LHCN-M2 (cell line): Measurements from ENCODE around the gene SLC2A9. TPM values are rescaled to one million over a fixed set of nuclear protein-coding genes. Genes with fewer than 3 reads are reported as not detected.

Source experiments
- DNase-seq: peaks from one replicate; pipeline ENCODE4 v3.0.0-alpha.2; 2012; ENCODE audit warnings: low read depth
- total RNA-seq: library from RNA; depleted of rRNA; stranded (reverse); fragments of >200 nt; gene quantifications from 2 replicates; pipeline ENCODE4 v1.2.3, GENCODE V29; 2014

SLC2A9 gene
- total RNA-seq, 1 experiment from 2014 or later, result 0.40 TPM

DNA sequence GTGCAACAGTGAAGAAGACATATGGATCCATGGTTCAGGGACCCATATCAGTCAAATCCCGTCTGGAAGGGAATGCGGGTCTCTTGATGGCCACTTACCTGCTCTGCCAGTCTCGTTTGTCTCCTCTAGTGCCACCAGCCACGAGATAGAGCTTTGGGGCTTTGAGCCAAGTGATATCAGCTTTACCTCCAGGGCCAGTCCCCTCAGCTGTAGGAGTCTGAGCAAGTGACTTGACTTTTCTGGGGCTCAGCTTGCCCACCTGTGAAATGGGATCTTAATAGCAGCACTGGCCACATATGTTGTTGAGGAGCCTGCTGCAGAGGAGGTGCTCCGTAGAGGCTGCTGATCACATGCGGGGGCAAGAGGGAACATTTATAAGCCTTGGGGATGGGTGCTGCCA, 1.2 kb downstream of the SLC2A9 start:
- DNase-seq, result no peak

- DNase-seq, result no peak
Measured at GRCh38 chr4:10019521-10020051, 1.7 kb downstream of the SLC2A9 start.

DNA sequence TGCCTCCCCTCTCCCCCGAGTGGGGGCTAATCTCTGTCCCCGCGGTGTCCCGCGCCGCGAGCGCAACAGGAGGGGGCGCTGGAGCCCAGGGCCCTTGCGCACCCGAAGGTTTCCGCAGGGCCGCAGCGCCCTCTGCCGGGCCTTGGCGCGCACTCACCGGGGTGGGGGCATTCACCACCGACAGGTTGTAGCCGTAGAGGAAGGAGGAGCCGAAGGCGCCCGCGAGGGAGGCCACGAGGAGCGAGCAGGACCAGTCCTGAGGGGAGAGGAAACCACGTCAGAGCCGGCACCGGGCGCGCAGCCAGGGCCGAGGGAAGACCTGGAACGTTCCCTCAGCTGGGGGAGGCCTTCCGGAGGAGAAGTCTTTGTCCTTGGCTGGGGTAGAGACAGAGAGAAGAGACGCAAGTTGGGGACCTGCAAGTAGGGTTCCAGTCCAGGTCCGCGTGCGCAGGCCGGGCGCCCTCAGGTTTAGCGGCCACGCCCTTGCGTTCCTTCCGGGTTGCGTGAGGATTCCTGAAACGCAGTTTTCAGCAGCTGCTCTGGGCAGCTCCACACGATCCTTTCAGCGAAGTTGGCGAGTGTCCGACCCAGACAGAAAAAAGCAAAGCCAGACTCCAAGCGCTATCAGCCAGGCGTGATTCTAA, 2.4 kb downstream of the SLC2A9 start:
- DNase-seq, result peak; percentile 83

DNA sequence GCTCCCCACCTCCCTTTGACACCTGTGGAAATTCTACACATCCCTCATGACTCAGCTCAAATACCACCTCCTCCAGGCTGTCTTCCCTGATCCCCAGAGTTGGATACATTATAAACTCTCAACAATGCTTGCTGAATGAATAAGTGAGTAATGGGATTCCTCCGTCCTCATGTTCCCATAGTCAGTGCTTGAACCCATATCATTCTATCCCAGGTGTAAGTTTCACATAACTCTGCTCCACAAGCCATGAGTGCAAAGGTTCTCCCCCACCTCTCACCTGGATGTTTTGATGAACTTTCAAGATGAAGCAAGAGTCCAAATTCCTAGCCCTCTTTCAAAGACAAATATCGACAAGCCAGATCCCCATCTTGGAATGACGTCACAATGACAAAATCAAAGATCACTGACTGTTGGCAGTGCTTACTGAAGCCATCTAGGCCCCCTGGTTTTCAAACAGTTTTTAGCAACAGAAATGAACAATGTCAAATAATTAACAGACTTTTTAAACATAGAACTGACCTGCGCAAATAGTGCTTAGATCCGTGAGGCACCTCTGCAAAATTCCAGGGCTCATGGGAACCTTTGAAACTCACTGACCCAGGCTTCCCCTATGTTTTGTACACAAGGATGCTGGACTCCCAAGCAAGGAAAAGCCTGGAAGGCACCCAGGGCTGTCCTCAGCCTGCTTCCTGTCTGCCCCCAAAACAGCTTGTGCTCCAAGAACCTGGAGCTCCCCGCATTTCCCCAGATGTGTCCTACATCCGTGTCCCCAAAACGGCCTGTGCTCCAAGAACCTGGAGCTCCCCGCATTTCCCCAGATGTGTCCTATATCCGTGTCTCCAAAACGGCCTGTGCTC, 4.0 kb downstream of the SLC2A9 start:
- DNase-seq, result no peak

GRCh38 chr4:10016169-10016568, 5.1 kb downstream of the SLC2A9 start:
- DNase-seq, result no peak

DNA sequence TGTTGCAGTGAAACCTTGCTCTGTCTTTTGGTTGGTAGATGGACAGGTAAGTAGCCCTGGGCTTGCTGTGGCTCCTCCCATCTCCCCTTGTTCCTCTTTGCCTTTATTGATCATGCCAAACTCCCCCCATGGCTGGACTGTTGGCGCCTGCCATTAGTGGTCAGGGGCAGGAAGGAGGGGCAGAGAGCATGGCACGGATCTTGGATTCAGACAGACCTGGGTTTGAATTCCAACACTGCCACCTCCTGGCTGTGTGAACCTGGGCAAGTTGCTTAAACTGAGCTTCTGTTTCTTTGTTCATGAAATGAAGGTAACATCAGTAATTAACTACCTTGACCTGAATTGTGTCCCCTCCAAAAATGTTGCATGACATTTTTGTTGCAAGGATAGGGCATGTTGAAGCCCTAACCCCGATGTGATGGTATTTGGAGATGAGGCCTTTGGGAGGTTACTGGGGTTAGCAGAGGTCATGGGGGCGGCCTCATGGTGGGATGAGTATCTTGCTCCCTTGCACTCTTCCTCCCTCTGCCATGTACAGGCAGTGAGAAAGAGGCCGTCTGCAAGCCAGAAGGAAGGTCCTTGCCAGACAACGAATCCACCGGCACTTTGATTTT, 6.0 kb downstream of the SLC2A9 start:
- DNase-seq, result peak; percentile 25

GRCh38 chr4:10013722-10014121, 7.6 kb downstream of the SLC2A9 start:
- no peak for DNase-seq

GRCh38 chr4:10011885-10012284, 9.4 kb downstream of the SLC2A9 start:
- no peak for DNase-seq

DNA sequence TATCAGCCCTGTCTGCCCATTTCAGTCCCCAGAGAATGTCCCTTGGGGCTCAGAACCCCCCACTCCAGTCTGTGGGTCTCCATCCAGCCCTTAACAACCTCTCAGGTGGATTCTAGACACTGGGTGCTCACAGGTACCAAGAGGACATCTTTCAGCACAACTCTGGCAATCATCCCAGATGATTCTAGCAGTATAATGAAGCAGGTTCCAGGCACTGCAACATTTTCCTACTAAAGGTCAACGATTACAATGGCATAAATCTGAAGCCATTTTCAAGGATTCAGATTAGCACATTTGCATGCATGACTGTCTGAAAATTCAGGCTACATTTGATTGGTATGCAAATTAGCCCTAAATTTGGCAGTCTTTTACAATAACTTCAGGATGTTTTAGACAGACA, 10.0 kb downstream of the SLC2A9 start:
- DNase-seq, result no peak

- DNase-seq, result no peak
Measured at GRCh38 chr4:10009861-10010500, 11.3 kb downstream of the SLC2A9 start.

DNA sequence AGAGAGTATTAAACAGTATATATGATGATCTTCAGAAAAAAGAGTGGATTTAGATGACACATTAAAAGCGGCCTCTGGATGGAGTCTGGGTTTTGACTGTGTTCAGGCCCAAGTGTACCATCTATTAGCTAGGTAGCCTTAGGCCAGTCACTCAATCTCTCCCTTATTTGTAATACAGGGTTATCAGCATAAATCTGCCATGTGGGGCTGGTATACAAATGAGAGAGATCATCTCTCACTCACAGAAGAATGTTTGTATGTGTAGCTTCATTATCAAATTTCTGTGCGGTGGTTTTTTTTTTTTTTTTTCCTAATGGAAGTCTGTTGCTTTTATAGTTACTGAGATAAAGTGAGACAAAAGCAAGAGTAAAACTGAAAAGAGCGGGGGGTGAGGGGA, 12.7 kb downstream of the SLC2A9 start:
- DNase-seq, result no peak

DNA sequence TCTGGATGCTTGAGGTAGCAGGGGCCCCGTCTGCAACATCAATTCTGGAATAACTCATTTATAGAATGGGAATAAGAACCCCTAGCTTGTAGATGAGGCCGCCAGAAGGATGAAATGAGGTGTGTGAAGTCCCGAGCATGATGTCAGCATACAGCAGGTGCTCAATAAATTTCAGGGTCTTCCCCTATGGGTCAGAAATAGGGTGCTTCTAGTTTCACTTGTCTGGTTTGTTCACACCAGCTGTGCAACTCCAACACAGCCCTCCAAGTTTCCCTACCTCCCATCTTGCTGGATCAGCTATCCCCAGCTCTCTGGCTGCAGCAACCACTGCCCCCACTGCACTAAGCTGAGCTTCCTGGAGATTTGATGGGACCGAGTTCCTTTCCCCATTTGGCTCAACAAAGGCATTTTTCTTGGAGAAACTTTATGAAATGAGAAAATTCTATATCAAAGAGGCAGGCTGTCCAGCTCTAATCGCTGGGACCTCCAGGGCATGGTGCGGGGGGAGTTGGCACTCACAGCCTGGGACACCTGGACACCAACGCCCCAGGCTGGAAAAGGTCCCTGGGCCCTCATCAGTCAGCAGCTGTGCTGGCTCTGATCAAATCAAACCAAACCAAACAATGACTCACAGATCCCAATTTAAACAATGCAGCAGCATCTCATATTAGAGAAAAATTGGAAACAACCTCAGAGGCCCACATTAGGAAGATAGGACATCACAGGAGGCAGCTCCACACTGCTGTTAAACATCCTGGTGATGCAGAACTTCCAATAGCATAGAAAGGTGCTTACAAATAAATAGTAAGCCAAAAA, 13.3 kb downstream of the SLC2A9 start:
- DNase-seq, result peak; percentile 31

- no peak for DNase-seq
Measured at GRCh38 chr4:10007436-10007740, 13.9 kb downstream of the SLC2A9 start.

GRCh38 chr4:10006601-10007435, 14.5 kb downstream of the SLC2A9 start:
- no peak for DNase-seq

GRCh38 chr4:10006231-10006600, 15.1 kb downstream of the SLC2A9 start:
- peak; percentile 73 for DNase-seq

GRCh38 chr4:10005632-10006031, 15.7 kb downstream of the SLC2A9 start:
- no peak for DNase-seq

GRCh38 chr4:10003666-10004065, 17.6 kb downstream of the SLC2A9 start:
- DNase-seq, result no peak

DNA sequence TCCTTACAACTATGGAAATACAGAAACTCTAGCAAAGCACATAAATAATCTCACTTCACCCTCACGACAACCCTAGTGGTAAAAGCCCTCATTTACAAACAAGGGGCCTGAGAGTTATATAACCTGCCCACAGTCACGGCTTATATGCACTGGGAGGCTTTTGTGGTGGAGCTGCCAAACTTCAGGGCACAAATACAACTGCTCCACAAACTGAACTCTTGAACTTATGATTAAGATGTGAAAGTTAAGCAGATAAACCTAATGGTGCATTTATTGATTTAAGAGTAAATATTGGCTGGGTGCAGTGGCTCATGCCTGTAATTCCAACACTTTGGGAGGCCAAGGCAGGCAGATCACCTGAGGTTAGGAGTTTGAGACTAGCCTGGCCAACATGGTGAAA, 19.0 kb downstream of the SLC2A9 start:
- no peak for DNase-seq

- no peak for DNase-seq
Measured at GRCh38 chr4:10001757-10002156, 19.5 kb downstream of the SLC2A9 start.

- DNase-seq, result no peak
Measured at GRCh38 chr4:9999956-10000561, 21.2 kb downstream of the SLC2A9 start.
